Subcutaneous adipose tissue (tissue), 4 donors: ENCODE data around the gene CTCF. TPM values are rescaled to one million over a fixed set of nuclear protein-coding genes. Genes with fewer than 3 reads are reported as not detected.

Source experiments
- CTCF ChIP-seq: fragments of 450-650 bp; IDR thresholded peaks from one replicate; pipeline ENCODE4 v1.5.1; 2016; ENCODE audit warnings: low read depth, mild to moderate bottlenecking, control low read depth, antibody characterized with exemption, moderate library complexity
- small RNA-seq: library from RNA; depleted of rRNA; stranded (forward); fragments of <200 nt; gene quantifications from one replicate; pipeline ENCODE3, GENCODE V24; 2016
- total RNA-seq, 4 donors: library from RNA; depleted of rRNA; stranded (reverse); fragments of >200 nt; gene quantifications; one replicate each; pipeline ENCODE4 v1.1.0, GENCODE V29; 2016

The CTCF gene
- total RNA-seq, 4 donors from 2014 or later: 22.9 to 43.7 (median 29.3) TPM

GRCh38 chr16:67683767-67684166 lies 121.4 kb downstream of the CTCF start:
- no peak for TF ChIP-seq CTCF

- no peak for TF ChIP-seq CTCF
Observed at GRCh38 chr16:67685388-67686112, 123.2 kb downstream of the CTCF start.

Small RNA genes lying within 50 kb of the gene (small RNA-seq; reads per million reads assigned to genes)
- not detected for gene AC027682.3

Other genes starting within 250 kb of the CTCF start
- gene KCTD19, start 235.8 kb upstream of the CTCF start, total RNA-seq: under 1 TPM in 1 of 4 donors, not detected in 3; under 0.01 TPM
- under 1 TPM in 1 of 4 donors, not detected in 3; 0.17 TPM for gene LRRC36, start 235.7 kb upstream of the CTCF start, total RNA-seq
- 1 to 10 TPM; 2.0 to 5.9 (median 2.6) TPM for gene TPPP3, start 169.0 kb upstream of the CTCF start, total RNA-seq
- gene ZDHHC1, start 146.0 kb upstream of the CTCF start, total RNA-seq: 10 to 100 TPM in 3 of 4 donors, 1 to 10 TPM in 1; 8.6 to 13.0 (median 11.4) TPM
- gene HSD11B2, start 131.4 kb upstream of the CTCF start, total RNA-seq: 1 to 10 TPM in 1 of 4 donors, under 1 TPM in 2, not detected in 1; 0.22 to 1.3 (median 0.51) TPM
- gene ATP6V0D1, start 81.4 kb upstream of the CTCF start, total RNA-seq: 100 to 1,000 TPM in 1 of 4 donors, 10 to 100 TPM in 3; 66.4 to 169 (median 82.9) TPM
- gene AGRP, start 79.0 kb upstream of the CTCF start, total RNA-seq: not detected
- 10 to 100 TPM; 34.8 to 60.2 (median 46.7) TPM for gene RIPOR1, start 33.7 kb upstream of the CTCF start, total RNA-seq
- 1 to 10 TPM in 1 of 4 donors, under 1 TPM in 2, not detected in 1; 0.38 to 2.0 (median 0.44) TPM for gene CARMIL2, start 82.6 kb downstream of the CTCF start, total RNA-seq
- gene ACD, start 97.7 kb downstream of the CTCF start, total RNA-seq: 10 to 100 TPM in 3 of 4 donors, 1 to 10 TPM in 1; 8.0 to 19.2 (median 14.9) TPM
- gene PARD6A, start 98.4 kb downstream of the CTCF start, total RNA-seq: 1 to 10 TPM; 2.8 to 5.4 (median 4.8) TPM
- gene ENKD1, start 104.2 kb downstream of the CTCF start, total RNA-seq: 10 to 100 TPM in 3 of 4 donors, 1 to 10 TPM in 1; 6.2 to 17.6 (median 16.0) TPM
- 10 to 100 TPM in 2 of 4 donors, 1 to 10 TPM in 1, under 1 TPM in 1; 0.98 to 14.5 (median 10.7) TPM for gene C16orf86, start 104.3 kb downstream of the CTCF start, total RNA-seq
- 10 to 100 TPM in 3 of 4 donors, 1 to 10 TPM in 1; 9.1 to 21.1 (median 13.6) TPM for gene GFOD2, start 156.8 kb downstream of the CTCF start, total RNA-seq
- gene RANBP10, start 244.0 kb downstream of the CTCF start, total RNA-seq: 10 to 100 TPM in 1 of 4 donors, 1 to 10 TPM in 3; 8.1 to 11.7 (median 9.3) TPM
- gene TSNAXIP1, start 244.4 kb downstream of the CTCF start, total RNA-seq: 1 to 10 TPM in 2 of 4 donors, under 1 TPM in 1, not detected in 1; 0.88 to 1.5 (median 1.0) TPM